ENCODE data around the gene MAGI1.

DNA sequence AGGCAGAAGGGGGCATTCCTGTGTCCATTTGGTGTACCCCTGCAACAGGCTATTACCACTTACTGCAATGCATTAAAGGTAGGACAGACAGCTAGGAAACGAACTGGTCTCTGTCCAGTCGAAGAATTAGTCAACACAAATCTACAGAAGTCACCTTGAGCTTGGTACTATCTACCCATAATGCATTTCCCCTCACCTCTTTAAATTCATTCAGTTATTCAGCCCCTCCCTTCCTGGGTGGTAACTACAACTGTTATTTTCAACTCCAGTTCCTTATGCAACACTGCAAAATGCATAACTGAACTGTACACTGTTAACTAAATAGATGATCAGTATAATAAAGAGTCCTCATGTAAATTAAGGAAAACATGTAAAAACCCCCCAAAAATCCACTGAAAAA lies 77.6 kb downstream of the MAGI1 start:
- TF ChIP-seq POLR2A (IDR thresholded peaks at IDR 0.05) (no peak), CTCF (IDR thresholded peaks at IDR 0.05) (no peak)

Data from breast epithelium (tissue), 3 donors.